Measurements from ENCODE around the gene EXOSC7. TPM values are rescaled to one million over a fixed set of nuclear protein-coding genes. Genes with fewer than 3 reads are reported as not detected.

Gene EXOSC7
- total and polyA plus RNA-seq, 10 of the 15 experiments (the other 5 are each of a cell fraction or from before 2014, with no cell fraction given), result 58.0 to 193 (median 82.9) TPM

DNA sequence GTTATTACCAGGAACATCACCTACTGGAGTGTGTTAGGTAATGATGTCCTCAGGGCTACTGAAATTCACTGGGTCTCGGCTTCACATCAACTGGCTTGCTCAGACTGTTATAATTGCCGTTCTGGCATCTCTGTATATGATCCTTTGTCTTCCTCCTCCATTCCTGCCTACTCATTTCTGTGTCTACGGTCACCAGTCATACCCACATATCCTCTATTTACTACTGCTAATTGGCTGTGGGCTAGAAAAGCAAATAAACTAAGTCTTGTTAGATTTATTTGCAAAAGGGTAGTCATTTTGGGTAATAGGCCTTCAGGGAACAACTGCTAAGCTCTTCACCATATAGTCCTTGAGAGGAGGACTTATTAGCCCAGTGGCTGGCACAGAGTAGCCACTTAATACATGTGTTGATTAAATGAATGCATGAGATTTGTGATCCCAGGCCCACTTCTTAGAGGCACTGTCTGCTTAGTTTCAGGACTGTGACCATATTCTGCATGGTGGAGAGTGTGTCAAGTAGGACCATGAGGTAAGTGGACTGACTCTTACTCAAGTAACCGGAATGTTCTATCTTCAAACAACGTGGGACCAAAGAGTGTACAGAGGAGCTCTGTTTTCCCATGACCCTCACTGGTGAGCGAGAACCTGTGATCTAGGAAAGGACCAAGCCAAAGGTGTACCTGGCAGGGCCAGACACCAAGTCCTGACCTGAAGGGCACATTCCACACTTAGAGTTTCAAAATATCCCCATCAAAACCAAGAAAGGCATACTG, 13.2 kb upstream of the EXOSC7 start:
- peaks cover 14% of the 10 kb centered on the region for H3K4me1 ChIP-seq (ENCODE audit: control insufficient read depth, insufficient read depth, low read length)
- FAIRE-seq (no peak), DNase-seq (ENCODE audit: low read depth, low spot score) (no peak), ATAC-seq (no peak)
- no peak overlapping the region for H3K4me3 ChIP-seq
- peaks cover 2 to 5% of the 10 kb centered on the region in 2 experiments; a peak in 3 of 4 replicates for H3K36me3 ChIP-seq (ENCODE audit: control insufficient read depth in 2 of 2, insufficient read depth in 2 of 2, low read length in 1 of 2)
- no peak overlapping the region for H3K4me2 ChIP-seq (ENCODE audit: control insufficient read depth, insufficient read depth)
- no peak for TF ChIP-seq YBX1 (IDR thresholded peaks at IDR 0.05)
- 0 out of 4 replicates have a peak, but pooled peaks of 1 of the 2 experiments have one; percentile 4 for TF ChIP-seq ETV6 (conservative IDR thresholded peaks at IDR 0.05 in 1 of 2, IDR thresholded peaks at IDR 0.05 in 1 of 2; ENCODE audit: borderline replicate concordance in 1 of 2, low read depth in 1 of 2)
- no peak overlapping the region for H3K9ac ChIP-seq (ENCODE audit: control insufficient read depth, insufficient read depth, low read length)
- ChIA-PET POLR2A (interaction anchor here (0.6 to 0.8 kb wide), 2 partner anchors 13 to 251 kb away, joined by 3 read pairs; partner anchors contain the start of genes EXOSC7 and ZDHHC3), RAD21 (ENCODE audit: unreplicated experiment) (no interaction called here), CTCF (interaction anchor here (0.5 to 1.1 kb wide), 2 partner anchors 39 to 48 kb away, joined by 3 read pairs; no protein-coding TSS in a partner anchor), SMC1A (ENCODE audit: uncharacterized antibody, unreplicated experiment) (interaction anchor here (1.4 kb wide), 1 partner anchor 15 kb away, joined by 4 read pairs; no protein-coding TSS in a partner anchor)
- H3K79me2 ChIP-seq (ENCODE audit: control insufficient read depth, insufficient read depth, low read length), result peaks cover 9% of the 10 kb centered on the region
- no peak overlapping the region for H2AFZ ChIP-seq (ENCODE audit: control insufficient read depth, low read depth, low read length)
- in situ Hi-C loops (cut with MboI) (no loop called here), intact Hi-C loops (cut with micrococcal nuclease; ENCODE audit: unreplicated experiment) (no loop called here)
- H3K27ac ChIP-seq (ENCODE audit: control insufficient read depth, insufficient read depth), result no peak overlapping the region
- BruUV-seq (replicated peaks), result no TSS peak
- 96% methylated on average over 6 of the region's 6 CpGs for WGBS (ENCODE audit: insufficient coverage, insufficient replicate concordance, low lambda C conversion rate, missing lambda C conversion rate)
- no peaks in the 10 kb centered on the region for H3K27me3 ChIP-seq (replicated peaks in 1 of 2; ENCODE audit: control insufficient read depth in 2 of 2, insufficient read depth in 2 of 2, low read length in 1 of 2)
- no peaks in the 10 kb centered on the region for H3K9me3 ChIP-seq (replicated peaks; ENCODE audit: control insufficient read depth, insufficient read depth, low read length)
- no peaks in the 10 kb centered on the region for H4K20me1 ChIP-seq (ENCODE audit: control insufficient read depth, insufficient read depth)

DNA sequence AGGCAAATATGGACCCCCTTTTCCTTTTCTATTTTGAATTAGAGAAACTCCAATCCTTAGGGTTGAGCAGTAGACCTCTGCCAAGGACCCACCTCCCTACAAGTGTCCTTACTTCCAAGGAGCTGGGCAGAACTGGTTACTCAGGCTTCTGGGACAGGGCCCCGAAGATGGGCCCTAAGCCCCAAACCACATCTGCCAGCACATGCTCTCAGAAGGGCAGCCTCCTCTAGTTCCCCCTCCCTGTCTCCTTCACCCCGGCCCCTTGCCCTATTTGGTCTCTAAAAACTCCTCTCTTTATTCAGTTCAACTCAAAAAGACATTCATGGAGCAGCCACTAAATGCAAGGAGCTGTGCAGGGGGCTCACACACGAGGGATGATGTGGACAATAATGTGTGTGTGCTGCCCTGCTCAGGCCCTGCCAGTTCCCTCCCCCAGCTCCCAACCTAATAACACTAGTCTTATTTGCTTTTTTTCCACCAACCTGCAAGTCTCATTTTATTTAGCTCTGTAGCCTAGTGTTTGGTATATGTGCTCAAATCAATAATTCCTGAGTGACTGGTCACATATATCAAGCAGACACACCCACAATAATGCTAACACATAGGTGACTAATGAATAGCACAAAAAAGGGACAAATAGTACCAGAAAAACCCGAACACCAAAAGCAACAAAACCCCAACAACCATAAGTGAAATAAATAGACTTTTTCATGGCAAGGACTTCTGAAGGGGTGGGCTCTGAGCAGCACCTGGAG, 12.3 kb upstream of the EXOSC7 start:
- no peak overlapping the region for H3K27ac ChIP-seq (ENCODE audit: control insufficient read depth, insufficient read depth)
- ChIA-PET CTCF (interaction anchor here (1.1 kb wide), 1 partner anchor 49 kb away, joined by 3 read pairs; no protein-coding TSS in a partner anchor), RAD21 (ENCODE audit: unreplicated experiment) (no interaction called here), SMC1A (ENCODE audit: uncharacterized antibody, unreplicated experiment) (no interaction called here), POLR2A (interaction anchor here (0.8 kb wide), 1 partner anchor 12 kb away, joined by 3 read pairs; the partner anchor contains the start of genes EXOSC7 and ZDHHC3)
- H2AFZ ChIP-seq (ENCODE audit: control insufficient read depth, low read depth, low read length), result no peak overlapping the region
- peaks cover 0 to 1% of the 10 kb centered on the region in 2 experiments; a peak in 1 of 4 replicates for H3K36me3 ChIP-seq (ENCODE audit: control insufficient read depth in 2 of 2, insufficient read depth in 2 of 2, low read length in 1 of 2)
- H3K4me3 ChIP-seq, result no peak overlapping the region
- H3K9ac ChIP-seq (ENCODE audit: control insufficient read depth, insufficient read depth, low read length), result no peak overlapping the region
- intact Hi-C loops (cut with micrococcal nuclease; ENCODE audit: unreplicated experiment), result no loop called here
- FAIRE-seq, result no peak
- BruUV-seq (replicated peaks), result no TSS peak
- TF ChIP-seq NR2C2 (IDR thresholded peaks at IDR 0.05; ENCODE audit: borderline replicate concordance, control insufficient read depth, insufficient read length, low read depth) (no peak), NR2F1 (conservative IDR thresholded peaks at IDR 0.05) (no peak), NRF1 (conservative IDR thresholded peaks at IDR 0.05; ENCODE audit: low read depth, low read length) (no peak)
- H3K9me3 ChIP-seq (replicated peaks; ENCODE audit: control insufficient read depth, insufficient read depth, low read length), result no peaks in the 10 kb centered on the region
- no peaks in the 10 kb centered on the region for H4K20me1 ChIP-seq (ENCODE audit: control insufficient read depth, insufficient read depth)
- WGBS (ENCODE audit: insufficient coverage, insufficient replicate concordance, low lambda C conversion rate, missing lambda C conversion rate), result 97% methylated on average over 4 of the region's 4 CpGs
- H3K4me1 ChIP-seq (ENCODE audit: control insufficient read depth, insufficient read depth, low read length), result peaks cover 14% of the 10 kb centered on the region
- in situ Hi-C loops (cut with MboI), result no loop called here
- H3K79me2 ChIP-seq (ENCODE audit: control insufficient read depth, insufficient read depth, low read length), result peaks cover 9% of the 10 kb centered on the region
- no peak for ATAC-seq
- no peak for DNase-seq (ENCODE audit: low read depth, low spot score)
- H3K4me2 ChIP-seq (ENCODE audit: control insufficient read depth, insufficient read depth), result no peak overlapping the region
- no peaks in the 10 kb centered on the region for H3K27me3 ChIP-seq (replicated peaks in 1 of 2; ENCODE audit: control insufficient read depth in 2 of 2, insufficient read depth in 2 of 2, low read length in 1 of 2)

Data from GM12878 (cell line).